Activated CD4-positive, alpha-beta T cell treated with anti-CD3 and anti-CD28 coated beads, Interleukin-2, amount 10 ng/mL, durations not matched to agents 24 days and 14 days (primary cell): ENCODE data around the gene ACTRT3. TPM values are rescaled to one million over a fixed set of nuclear protein-coding genes. Genes with fewer than 3 reads are reported as not detected.
"Not testable (repeated sequence)": the region's sequence is repeated elsewhere in the genome, so short reads cannot be mapped to it uniquely, and the experiment has no call there.

ENCODE experiments used
- DNase-seq: peaks from one replicate; pipeline ENCODE4 v3.0.0; 2022
- H3K27ac Mint-ChIP-seq: one replicate; pipeline ENCODE4 v1.8.0; 2022; ENCODE audit warnings: mild to moderate bottlenecking, mixed read lengths
- H3K27me3 Mint-ChIP-seq: one replicate; pipeline ENCODE4 v1.8.0; 2022; ENCODE audit warnings: mixed read lengths
- H3K36me3 Mint-ChIP-seq: one replicate; pipeline ENCODE4 v1.8.0; 2022; ENCODE audit warnings: low read depth, mild to moderate bottlenecking, mixed read lengths
- H3K4me1 Mint-ChIP-seq: one replicate; pipeline ENCODE4 v1.8.0; 2021; ENCODE audit warnings: mixed read lengths
- H3K4me3 Mint-ChIP-seq: one replicate; pipeline ENCODE4 v1.8.0; 2022; ENCODE audit warnings: mild to moderate bottlenecking, moderate library complexity, mixed read lengths
- H3K9me3 Mint-ChIP-seq: one replicate; pipeline ENCODE4 v1.8.0; 2021; ENCODE audit warnings: mixed read lengths
- intact Hi-C: fragments of 100-400 bp; cut with micrococcal nuclease; formaldehyde crosslinking; loops from one replicate; pipeline ENCODE4 v1.15.1; 2023
- total RNA-seq: library from RNA; stranded (reverse); gene quantifications from 2 replicates; pipeline ENCODE4 v1.2.3, GENCODE V29; 2022

ACTRT3 gene
- total RNA-seq, 1 donor from 2014 or later = 1.1 TPM

GRCh38 chr3:169760479-169760878, 8.9 kb downstream of the ACTRT3 start:
- Mint-ChIP-seq H3K27me3 (peaks cover 6% of the 10 kb centered on the region), H3K9me3 (peaks cover 8% of the 10 kb centered on the region), H3K4me1 (peaks cover 25% of the 10 kb centered on the region), H3K36me3 (peaks cover 4% of the 10 kb centered on the region), H3K4me3 (no peak overlapping the region), H3K27ac (no peak overlapping the region)
- peak; percentile 49 for DNase-seq
- intact Hi-C loops = loop anchor here (5.0 kb wide), 1 partner anchor 277 kb away; the partner anchor contains the start of gene GPR160

GRCh38 chr3:169759256-169759655, 10.1 kb downstream of the ACTRT3 start:
- DNase-seq = no peak
- H3K4me3 Mint-ChIP-seq = peak overlapping the region; percentile 19
- H3K9me3 Mint-ChIP-seq = peaks cover 8% of the 10 kb centered on the region
- peaks cover 2% of the 10 kb centered on the region for H3K36me3 Mint-ChIP-seq
- peaks cover 18% of the 10 kb centered on the region for H3K4me1 Mint-ChIP-seq
- peaks cover 9% of the 10 kb centered on the region for H3K27me3 Mint-ChIP-seq
- H3K27ac Mint-ChIP-seq = peak overlapping the region; percentile 26
- intact Hi-C loops = loop anchor here (5.0 kb wide), 2 partner anchors 97 to 103 kb away; partner anchors contain the start of gene MECOM

GRCh38 chr3:169758359-169758994, 10.9 kb downstream of the ACTRT3 start:
- no peak overlapping the region for H3K4me3 Mint-ChIP-seq
- no peak overlapping the region for H3K27ac Mint-ChIP-seq
- peaks cover 8% of the 10 kb centered on the region for H3K9me3 Mint-ChIP-seq
- intact Hi-C loops = loop anchor here (5.0 kb wide), 2 partner anchors 96 to 104 kb away; partner anchors contain the start of gene MECOM
- peaks cover 2% of the 10 kb centered on the region for H3K36me3 Mint-ChIP-seq
- H3K27me3 Mint-ChIP-seq = peaks cover 9% of the 10 kb centered on the region
- DNase-seq = no peak
- H3K4me1 Mint-ChIP-seq = peaks cover 14% of the 10 kb centered on the region

DNA sequence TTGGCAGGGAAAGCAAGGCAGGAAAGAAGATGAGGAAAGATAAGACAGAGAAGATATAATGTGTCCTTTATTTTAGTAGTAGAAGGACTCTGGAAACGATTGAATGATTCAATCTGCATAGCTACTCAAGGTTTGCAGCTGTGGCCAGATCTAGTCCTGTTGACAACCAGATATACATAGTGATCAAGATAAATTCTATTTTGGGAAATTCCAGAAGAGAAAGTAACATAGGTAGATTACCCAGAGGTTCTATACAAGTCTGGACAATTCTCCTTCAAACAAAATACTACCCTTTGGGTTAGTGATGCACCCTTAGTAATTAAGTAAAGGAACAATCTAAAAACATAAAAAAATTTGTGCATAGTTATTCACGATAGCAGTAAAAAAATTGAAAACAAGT, 13.9 kb downstream of the ACTRT3 start:
- Mint-ChIP-seq H3K4me3 (no peak overlapping the region), H3K4me1 (peaks cover 10% of the 10 kb centered on the region), H3K36me3 (peaks cover 2% of the 10 kb centered on the region), H3K27me3 (peaks cover 13% of the 10 kb centered on the region), H3K9me3 (peaks cover 8% of the 10 kb centered on the region), H3K27ac (no peak overlapping the region)
- intact Hi-C loops = loop anchor here (5.0 kb wide), 2 partner anchors 93 to 107 kb away; partner anchors contain the start of gene MECOM
- no peak for DNase-seq

GRCh38 chr3:169754711-169755110, 14.7 kb downstream of the ACTRT3 start:
- Mint-ChIP-seq H3K27ac (no peak overlapping the region), H3K4me3 (no peak overlapping the region), H3K9me3 (peaks cover 8% of the 10 kb centered on the region), H3K36me3 (peaks cover 2% of the 10 kb centered on the region), H3K27me3 (peaks cover 16% of the 10 kb centered on the region), H3K4me1 (peaks cover 9% of the 10 kb centered on the region)
- intact Hi-C loops = loop anchor here (5.0 kb wide), 2 partner anchors 92 to 108 kb away; partner anchors contain the start of gene MECOM
- DNase-seq = no peak

GRCh38 chr3:169751875-169752274, 17.5 kb downstream of the ACTRT3 start:
- DNase-seq = peak; percentile 17
- no peak overlapping the region for H3K4me3 Mint-ChIP-seq
- no peaks in the 10 kb centered on the region for H3K36me3 Mint-ChIP-seq
- no peak overlapping the region for H3K27ac Mint-ChIP-seq
- H3K9me3 Mint-ChIP-seq = peaks cover 8% of the 10 kb centered on the region
- intact Hi-C loops = no loop called here
- peaks cover 25% of the 10 kb centered on the region for H3K27me3 Mint-ChIP-seq
- H3K4me1 Mint-ChIP-seq = peaks cover 7% of the 10 kb centered on the region

GRCh38 chr3:169750665-169751064, 18.7 kb downstream of the ACTRT3 start:
- intact Hi-C loops = no loop called here
- no peak overlapping the region for H3K4me3 Mint-ChIP-seq
- no peaks in the 10 kb centered on the region for H3K36me3 Mint-ChIP-seq
- no peak overlapping the region for H3K27ac Mint-ChIP-seq
- no peaks in the 10 kb centered on the region for H3K9me3 Mint-ChIP-seq
- DNase-seq = no peak
- H3K27me3 Mint-ChIP-seq = peaks cover 27% of the 10 kb centered on the region
- H3K4me1 Mint-ChIP-seq = peaks cover 7% of the 10 kb centered on the region

- no peak overlapping the region for H3K4me3 Mint-ChIP-seq
- peaks cover 7% of the 10 kb centered on the region for H3K4me1 Mint-ChIP-seq
- H3K36me3 Mint-ChIP-seq = no peaks in the 10 kb centered on the region
- H3K27ac Mint-ChIP-seq = peak overlapping the region; percentile 0
- intact Hi-C loops = loop anchor here (10.0 kb wide), 1 partner anchor 884 kb away; no protein-coding TSS in a partner anchor
- peaks cover 27% of the 10 kb centered on the region for H3K27me3 Mint-ChIP-seq
- DNase-seq = no peak
- H3K9me3 Mint-ChIP-seq = no peaks in the 10 kb centered on the region
These were observed 20.7 kb downstream of the ACTRT3 start for GRCh38 chr3:169748670-169749069.

- no peak overlapping the region for H3K27ac Mint-ChIP-seq
- no peaks in the 10 kb centered on the region for H3K36me3 Mint-ChIP-seq
- no peak for DNase-seq
- intact Hi-C loops = loop anchor here (10.0 kb wide), 1 partner anchor 882 kb away; no protein-coding TSS in a partner anchor
- peaks cover 7% of the 10 kb centered on the region for H3K4me1 Mint-ChIP-seq
- no peak overlapping the region for H3K4me3 Mint-ChIP-seq
- peaks cover 28% of the 10 kb centered on the region for H3K27me3 Mint-ChIP-seq
- no peaks in the 10 kb centered on the region for H3K9me3 Mint-ChIP-seq
These were observed 22.4 kb downstream of the ACTRT3 start for GRCh38 chr3:169746924-169747323.

- H3K4me3 Mint-ChIP-seq = no peak overlapping the region
- H3K27ac Mint-ChIP-seq = no peak overlapping the region
- no peaks in the 10 kb centered on the region for H3K36me3 Mint-ChIP-seq
- intact Hi-C loops = loop anchor here (2.0 to 10.0 kb wide), 2 partner anchors 604 to 880 kb away; no protein-coding TSS in a partner anchor
- H3K9me3 Mint-ChIP-seq = no peaks in the 10 kb centered on the region
- peaks cover 7% of the 10 kb centered on the region for H3K4me1 Mint-ChIP-seq
- no peak for DNase-seq
- H3K27me3 Mint-ChIP-seq = peaks cover 22% of the 10 kb centered on the region
These were observed 24.9 kb downstream of the ACTRT3 start for GRCh38 chr3:169744366-169745054.

GRCh38 chr3:169739067-169739466, 30.3 kb downstream of the ACTRT3 start:
- no peaks in the 10 kb centered on the region for H3K4me1 Mint-ChIP-seq
- H3K27me3 Mint-ChIP-seq = peaks cover 2% of the 10 kb centered on the region
- DNase-seq = no peak
- intact Hi-C loops = no loop called here
- no peak overlapping the region for H3K27ac Mint-ChIP-seq
- no peak overlapping the region for H3K4me3 Mint-ChIP-seq
- H3K36me3 Mint-ChIP-seq = no peaks in the 10 kb centered on the region
- peaks cover 8% of the 10 kb centered on the region for H3K9me3 Mint-ChIP-seq

DNA sequence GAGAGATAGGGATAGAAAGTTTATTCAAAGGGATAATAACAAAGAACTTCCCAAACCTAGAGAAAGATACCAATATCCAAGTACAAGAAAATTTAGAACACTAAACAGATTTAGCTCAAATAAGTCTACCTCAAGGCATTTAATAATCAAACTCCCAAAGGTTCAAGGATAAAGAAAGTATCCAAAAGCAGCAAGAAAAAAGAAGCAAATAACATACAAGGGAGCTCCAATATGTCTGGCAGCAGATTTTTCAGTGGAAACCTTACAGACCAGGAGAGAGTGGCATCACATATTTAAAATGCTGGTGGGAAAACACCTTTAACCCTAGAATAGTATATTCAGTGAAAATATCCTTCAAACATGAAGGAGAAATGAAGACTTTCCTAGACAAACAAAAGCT, 37.5 kb downstream of the ACTRT3 start:
- H3K27ac Mint-ChIP-seq, intact Hi-C loops, H3K4me1 Mint-ChIP-seq, H3K9me3 Mint-ChIP-seq, DNase-seq, H3K4me3 Mint-ChIP-seq, H3K36me3 Mint-ChIP-seq: not testable (repeated sequence)
- peaks cover 12% of the 10 kb centered on the region for H3K27me3 Mint-ChIP-seq

GRCh38 chr3:169722724-169723123, 46.6 kb downstream of the ACTRT3 start:
- Mint-ChIP-seq H3K9me3 (peaks cover 4% of the 10 kb centered on the region), H3K27me3 (peaks cover 6% of the 10 kb centered on the region), H3K36me3 (no peaks in the 10 kb centered on the region), H3K27ac (no peak overlapping the region), H3K4me3 (no peak overlapping the region), H3K4me1 (no peaks in the 10 kb centered on the region)
- DNase-seq = no peak
- intact Hi-C loops = no loop called here

DNA sequence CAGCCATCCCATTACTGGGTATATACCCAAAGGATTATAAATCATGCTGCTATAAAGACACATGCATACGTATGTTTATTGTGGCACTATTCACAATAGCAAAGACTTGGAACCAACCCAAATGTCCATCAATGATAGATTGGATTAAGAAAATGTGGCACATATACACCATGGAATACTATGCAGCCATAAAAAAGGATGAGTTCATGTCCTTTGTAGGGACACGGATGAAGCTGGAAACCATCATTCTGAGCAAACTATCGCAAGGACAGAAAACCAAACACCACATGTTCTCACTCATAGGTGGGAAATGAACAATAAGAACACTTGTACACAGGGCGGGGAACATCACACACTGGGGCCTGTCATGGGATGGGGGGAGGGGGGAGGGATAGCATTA, 50.9 kb downstream of the ACTRT3 start:
- intact Hi-C loops = not testable (repeated sequence)

More for the DNA sequence above, 50.9 kb downstream of the ACTRT3 start:
- not testable (repeated sequence) for H3K4me3 Mint-ChIP-seq, DNase-seq, H3K36me3 Mint-ChIP-seq, H3K9me3 Mint-ChIP-seq, H3K27ac Mint-ChIP-seq, H3K27me3 Mint-ChIP-seq, H3K4me1 Mint-ChIP-seq
